PC-3 (cell line): Measurements from ENCODE around the gene POPDC2. TPM values are rescaled to one million over a fixed set of nuclear protein-coding genes. Genes with fewer than 3 reads are reported as not detected.

Source experiments
- ATAC-seq: fragments of 200-7000 bp; cut with Tn5 transposase; 2 replicates; pipeline ENCODE4 v1.9.1; 2020; ENCODE audit warnings: mild to moderate bottlenecking, moderate library complexity
- BruUV-seq: library from RNA; stranded (reverse); fragments of 400-500 nt; replicated peaks from 2 replicates; lab custom pipeline; 2021; lab: Mats Ljungman, UMichigan
- CTCF ChIA-PET: fragments of 300-600 bp; sonication (Branson Sonifier 250); formaldehyde crosslinking; loops from one replicate; lab custom pipeline; 2022; ENCODE audit warnings: antibody characterized with exemption; lab: Charles Lee
- POLR2A ChIA-PET: fragments of 300-600 bp; sonication (Branson Sonifier 250); formaldehyde crosslinking; loops from one replicate; lab custom pipeline; 2022; ENCODE audit warnings: antibody characterized with exemption; ENCODE audit not compliant: unreplicated experiment; lab: Charles Lee
- DNase-seq: peaks from one replicate; pipeline ENCODE4 v3.0.0-alpha.2; 2015
- H2AFZ ChIP-seq: fragments of 300-600 bp; sonication (generic); 2 replicates; pipeline ENCODE4 v1.6.0; 2016; ENCODE audit warnings: antibody characterized with exemption, low read length
- H3F3A ChIP-seq: fragments of 300-600 bp; sonication (generic); one replicate; pipeline ENCODE4 v1.6.0; 2017; ENCODE audit warnings: antibody characterized with exemption, low read length, control low read depth, mild to moderate bottlenecking; ENCODE audit not compliant: unreplicated experiment
- H3K27ac ChIP-seq: fragments of 300-600 bp; sonication (generic); 2 replicates; pipeline ENCODE4 v1.5.1; 2016; ENCODE audit warnings: mild to moderate bottlenecking, low read length
- H3K27me3 ChIP-seq: fragments of 300-600 bp; sonication (generic); 2 replicates; pipeline ENCODE4 v1.6.1; 2016; ENCODE audit warnings: low read length, mixed read lengths
- H3K36me3 ChIP-seq: fragments of 300-600 bp; sonication (generic); 2 replicates; pipeline ENCODE4 v1.6.1; 2016; ENCODE audit warnings: low read depth, mixed run types, low read length, mixed read lengths
- H3K4me1 ChIP-seq: fragments of 300-600 bp; sonication (generic); 2 replicates; pipeline ENCODE4 v1.5.1; 2016; ENCODE audit warnings: low read length; ENCODE audit not compliant: insufficient read depth
- H3K4me2 ChIP-seq: fragments of 300-600 bp; sonication (generic); 2 replicates; pipeline ENCODE4 v1.6.0; 2016; ENCODE audit warnings: low read length
- H3K4me3 ChIP-seq: fragments of 300-600 bp; sonication (generic); 2 replicates; pipeline ENCODE4 v1.5.1; 2016; ENCODE audit warnings: mild to moderate bottlenecking, low read length, mixed read lengths
- H3K79me2 ChIP-seq: fragments of 300-600 bp; sonication (generic); 2 replicates; pipeline ENCODE4 v1.6.1; 2017; ENCODE audit warnings: low read length, mixed read lengths
- H3K9ac ChIP-seq: fragments of 300-600 bp; sonication (generic); 2 replicates; pipeline ENCODE4 v1.6.0; 2016; ENCODE audit warnings: mild to moderate bottlenecking, low read length
- H3K9me2 ChIP-seq: fragments of 300-600 bp; sonication (generic); replicated peaks from 2 replicates; pipeline ENCODE4 v1.6.1; 2016; ENCODE audit warnings: mixed run types, low read length, mixed read lengths
- H3K9me3 ChIP-seq: fragments of 300-600 bp; sonication (generic); 2 replicates; pipeline ENCODE4 v1.6.1; 2016; ENCODE audit warnings: low read length, mixed read lengths
- H4K20me1 ChIP-seq: fragments of 300-600 bp; sonication (generic); 2 replicates; pipeline ENCODE4 v1.6.1; 2016; ENCODE audit warnings: low read length, mixed read lengths
- EZH2 ChIP-seq: fragments of 300-600 bp; sonication (generic); IDR thresholded peaks from one replicate; pipeline ENCODE4 v1.6.1; 2017; ENCODE audit warnings: antibody characterized with exemption, mild to moderate bottlenecking, low read length; ENCODE audit not compliant: unreplicated experiment
- EZH2phosphoT487 ChIP-seq: fragments of 300-600 bp; sonication (generic); IDR thresholded peaks from 2 replicates; pipeline ENCODE4 v1.6.1; 2018; ENCODE audit warnings: mild to moderate bottlenecking, antibody characterized with exemption, low read length, borderline replicate concordance
- intact Hi-C: fragments of 100-400 bp; cut with micrococcal nuclease; formaldehyde crosslinking; loops from 2 replicates; pipeline ENCODE4 v1.9.0; 2023
- total RNA-seq: library from RNA; depleted of rRNA; stranded (reverse); fragments of >200 nt; gene quantifications from 2 replicates; pipeline ENCODE4 v1.2.3, GENCODE V29; 2014
- TF ChIP-seq, protein P1 (sequence below): fragments of 300-600 bp; sonication (generic); conservative IDR thresholded peaks from 2 replicates; pipeline ENCODE4 v1.5.1; 2017; ENCODE audit warnings: antibody characterized with exemption, low read depth, mild to moderate bottlenecking, low read length

Gene POPDC2
- total RNA-seq, 1 experiment from 2014 or later: 0.62 TPM

- H3K9ac ChIP-seq: no peak overlapping the region
- TF ChIP-seq EZH2phosphoT487 (no peak), EZH2 (no peak)
- TF ChIP-seq, protein P1, sequence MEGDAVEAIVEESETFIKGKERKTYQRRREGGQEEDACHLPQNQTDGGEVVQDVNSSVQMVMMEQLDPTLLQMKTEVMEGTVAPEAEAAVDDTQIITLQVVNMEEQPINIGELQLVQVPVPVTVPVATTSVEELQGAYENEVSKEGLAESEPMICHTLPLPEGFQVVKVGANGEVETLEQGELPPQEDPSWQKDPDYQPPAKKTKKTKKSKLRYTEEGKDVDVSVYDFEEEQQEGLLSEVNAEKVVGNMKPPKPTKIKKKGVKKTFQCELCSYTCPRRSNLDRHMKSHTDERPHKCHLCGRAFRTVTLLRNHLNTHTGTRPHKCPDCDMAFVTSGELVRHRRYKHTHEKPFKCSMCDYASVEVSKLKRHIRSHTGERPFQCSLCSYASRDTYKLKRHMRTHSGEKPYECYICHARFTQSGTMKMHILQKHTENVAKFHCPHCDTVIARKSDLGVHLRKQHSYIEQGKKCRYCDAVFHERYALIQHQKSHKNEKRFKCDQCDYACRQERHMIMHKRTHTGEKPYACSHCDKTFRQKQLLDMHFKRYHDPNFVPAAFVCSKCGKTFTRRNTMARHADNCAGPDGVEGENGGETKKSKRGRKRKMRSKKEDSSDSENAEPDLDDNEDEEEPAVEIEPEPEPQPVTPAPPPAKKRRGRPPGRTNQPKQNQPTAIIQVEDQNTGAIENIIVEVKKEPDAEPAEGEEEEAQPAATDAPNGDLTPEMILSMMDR: no peak
- no peak overlapping the region for H3K4me2 ChIP-seq
- H2AFZ ChIP-seq: no peak overlapping the region
- H3K9me2 ChIP-seq: no peaks in the 10 kb centered on the region
- no peak overlapping the region for H3K27ac ChIP-seq
- no peak overlapping the region for H3K4me3 ChIP-seq
- no peak for DNase-seq
- intact Hi-C loops: loop anchor here (5.0 kb wide), 1 partner anchor 48 kb away; the partner anchor contains the start of gene ADPRH
- H3K36me3 ChIP-seq: no peaks in the 10 kb centered on the region
- no peaks in the 10 kb centered on the region for H4K20me1 ChIP-seq
- ATAC-seq: no peak
- H3F3A ChIP-seq: no peaks in the 10 kb centered on the region
- POLR2A ChIA-PET: no interaction called here
- H3K9me3 ChIP-seq: no peaks in the 10 kb centered on the region
- CTCF ChIA-PET: no interaction called here
- H3K79me2 ChIP-seq: no peaks in the 10 kb centered on the region
- H3K27me3 ChIP-seq: no peaks in the 10 kb centered on the region
- no TSS peak for BruUV-seq
- peaks cover 24% of the 10 kb centered on the region for H3K4me1 ChIP-seq
Observed at GRCh38 chr3:119625451-119626153, 34.8 kb downstream of the POPDC2 start.

DNA sequence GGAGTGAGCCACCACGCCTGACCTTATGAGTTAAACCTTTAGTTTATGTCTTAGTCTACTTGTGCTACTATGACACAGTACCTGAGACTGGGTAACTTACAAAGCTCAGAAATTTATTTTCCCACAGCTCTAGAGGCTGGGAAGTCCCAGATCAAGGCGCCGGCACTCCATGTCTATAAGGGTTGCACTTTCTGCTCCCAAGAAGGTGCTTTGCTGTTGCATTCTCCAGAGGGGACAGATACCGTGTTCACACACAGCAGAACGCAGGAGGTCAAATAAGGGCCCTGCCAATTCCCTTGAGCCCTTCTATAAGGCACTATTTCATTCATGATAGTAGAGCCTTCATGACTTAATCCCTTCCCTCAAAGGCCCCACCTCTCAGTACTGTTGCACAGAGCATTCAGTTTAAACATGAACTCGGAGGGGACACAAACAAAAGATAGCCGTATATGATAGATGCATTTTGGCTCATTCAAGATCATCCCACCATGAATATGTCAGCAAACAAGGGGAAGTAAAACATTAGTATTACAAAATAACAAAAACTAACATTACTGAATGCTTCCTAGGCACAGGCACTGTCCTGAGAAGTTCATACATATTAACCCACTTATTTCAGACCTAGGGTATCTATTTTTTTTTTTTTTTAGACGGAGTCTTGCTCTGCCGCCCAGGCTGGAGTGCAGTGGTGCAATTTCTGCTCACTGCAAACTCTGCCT, 36.2 kb downstream of the POPDC2 start:
- ChIA-PET POLR2A (no interaction called here), CTCF (no interaction called here)
- TF ChIP-seq EZH2 (no peak), EZH2phosphoT487 (no peak)
- TF ChIP-seq, protein P1: no peak
- Histone ChIP-seq H3K36me3 (no peaks in the 10 kb centered on the region), H2AFZ (no peak overlapping the region), H3K4me3 (no peak overlapping the region), H3K27me3 (no peaks in the 10 kb centered on the region), H3K9me2 (no peaks in the 10 kb centered on the region), H3K4me1 (peaks cover 17% of the 10 kb centered on the region), H3K9ac (no peak overlapping the region), H3K4me2 (no peak overlapping the region), H3K9me3 (no peaks in the 10 kb centered on the region), H3K79me2 (no peaks in the 10 kb centered on the region), H3K27ac (no peak overlapping the region), H4K20me1 (no peaks in the 10 kb centered on the region), H3F3A (no peaks in the 10 kb centered on the region)
- DNase-seq: no peak
- intact Hi-C loops: no loop called here
- no TSS peak for BruUV-seq
- no peak for ATAC-seq

DNA sequence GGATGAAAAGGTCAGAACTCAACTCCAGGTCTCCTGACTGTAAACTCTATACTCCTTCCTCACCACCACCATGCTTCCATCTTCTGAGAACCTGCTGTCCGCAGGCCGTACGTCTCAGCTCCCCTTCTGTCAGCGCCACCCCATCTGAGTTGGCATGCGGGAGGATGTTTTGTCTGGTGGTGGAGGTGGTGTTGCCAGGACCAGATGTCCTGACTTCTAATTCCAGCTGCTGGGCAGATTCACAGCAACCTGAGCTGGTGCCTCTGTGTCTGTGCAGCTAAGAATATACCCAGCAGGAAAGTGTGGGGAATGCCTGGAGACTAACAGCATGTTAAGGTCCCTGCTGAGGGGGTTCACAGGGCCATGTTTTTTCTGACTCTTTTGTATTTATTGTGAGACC, 39.5 kb downstream of the POPDC2 start:
- H3K79me2 ChIP-seq: no peaks in the 10 kb centered on the region
- ATAC-seq (no peak), DNase-seq (no peak)
- intact Hi-C loops: no loop called here
- no peaks in the 10 kb centered on the region for H4K20me1 ChIP-seq
- no peaks in the 10 kb centered on the region for H3K9me2 ChIP-seq
- no peak overlapping the region for H3K4me2 ChIP-seq
- no peaks in the 10 kb centered on the region for H3F3A ChIP-seq
- H3K4me1 ChIP-seq: peaks cover 13% of the 10 kb centered on the region
- no peaks in the 10 kb centered on the region for H3K27me3 ChIP-seq
- no TSS peak for BruUV-seq
- POLR2A ChIA-PET: no interaction called here
- H2AFZ ChIP-seq: no peak overlapping the region
- H3K27ac ChIP-seq: no peak overlapping the region
- H3K9ac ChIP-seq: no peak overlapping the region
- TF ChIP-seq EZH2phosphoT487 (no peak), EZH2 (no peak)
- TF ChIP-seq, protein P1: no peak
- no peak overlapping the region for H3K4me3 ChIP-seq
- no peaks in the 10 kb centered on the region for H3K36me3 ChIP-seq
- no peaks in the 10 kb centered on the region for H3K9me3 ChIP-seq
- CTCF ChIA-PET: no interaction called here
